ENCODE measurements around the gene PFKL. TPM values are rescaled to one million over a fixed set of nuclear protein-coding genes. Genes with fewer than 3 reads are reported as not detected.

The PFKL gene
- total RNA-seq, 1 donor: 106 TPM

DNA sequence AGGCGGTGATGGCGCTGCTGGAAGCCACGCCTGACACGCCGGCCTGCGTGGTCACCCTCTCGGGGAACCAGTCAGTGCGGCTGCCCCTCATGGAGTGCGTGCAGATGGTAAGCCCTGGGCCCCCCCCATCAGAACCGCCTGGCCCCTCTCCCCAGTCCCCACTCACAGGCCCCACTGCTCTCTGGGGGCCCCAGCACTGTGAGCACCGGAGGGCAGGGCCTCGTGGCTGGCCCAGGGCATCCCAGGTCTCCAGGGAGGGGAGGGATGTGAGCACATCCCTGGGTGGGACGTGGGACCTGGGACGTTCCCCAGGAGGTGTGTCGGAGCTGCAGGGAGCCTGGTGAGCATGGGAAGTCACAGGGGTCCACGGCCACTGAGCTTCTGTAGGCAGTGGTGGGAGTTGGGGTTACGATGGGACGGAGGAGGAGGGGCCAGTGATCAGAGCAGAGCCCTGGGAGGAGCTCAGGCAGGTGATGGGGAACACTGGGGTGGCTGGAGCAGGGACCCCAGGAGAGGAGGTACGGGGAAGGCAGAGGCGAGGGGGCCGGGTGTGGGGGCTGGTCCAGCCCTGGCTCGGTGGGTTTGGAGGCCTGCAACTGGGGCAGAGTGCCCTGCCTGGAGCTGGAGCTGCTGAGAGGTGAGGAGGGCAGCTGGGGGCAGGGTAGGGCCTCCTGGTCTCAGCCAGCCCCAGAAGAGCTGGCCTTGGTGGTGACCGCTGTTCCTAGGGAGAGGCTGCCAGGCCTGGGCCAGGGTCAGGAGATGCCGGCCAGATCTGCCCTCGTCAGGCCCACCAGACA, 18.8 kb downstream of the PFKL start:
- H3K4me3 ChIP-seq (ENCODE audit: low read depth, low read length): no peak overlapping the region
- TF ChIP-seq, protein P1, sequence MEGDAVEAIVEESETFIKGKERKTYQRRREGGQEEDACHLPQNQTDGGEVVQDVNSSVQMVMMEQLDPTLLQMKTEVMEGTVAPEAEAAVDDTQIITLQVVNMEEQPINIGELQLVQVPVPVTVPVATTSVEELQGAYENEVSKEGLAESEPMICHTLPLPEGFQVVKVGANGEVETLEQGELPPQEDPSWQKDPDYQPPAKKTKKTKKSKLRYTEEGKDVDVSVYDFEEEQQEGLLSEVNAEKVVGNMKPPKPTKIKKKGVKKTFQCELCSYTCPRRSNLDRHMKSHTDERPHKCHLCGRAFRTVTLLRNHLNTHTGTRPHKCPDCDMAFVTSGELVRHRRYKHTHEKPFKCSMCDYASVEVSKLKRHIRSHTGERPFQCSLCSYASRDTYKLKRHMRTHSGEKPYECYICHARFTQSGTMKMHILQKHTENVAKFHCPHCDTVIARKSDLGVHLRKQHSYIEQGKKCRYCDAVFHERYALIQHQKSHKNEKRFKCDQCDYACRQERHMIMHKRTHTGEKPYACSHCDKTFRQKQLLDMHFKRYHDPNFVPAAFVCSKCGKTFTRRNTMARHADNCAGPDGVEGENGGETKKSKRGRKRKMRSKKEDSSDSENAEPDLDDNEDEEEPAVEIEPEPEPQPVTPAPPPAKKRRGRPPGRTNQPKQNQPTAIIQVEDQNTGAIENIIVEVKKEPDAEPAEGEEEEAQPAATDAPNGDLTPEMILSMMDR (IDR thresholded peaks at IDR 0.05; ENCODE audit: insufficient read depth, low read depth, low read length): no peak
- DNase-seq (ENCODE audit: low read depth): no peak

DNA sequence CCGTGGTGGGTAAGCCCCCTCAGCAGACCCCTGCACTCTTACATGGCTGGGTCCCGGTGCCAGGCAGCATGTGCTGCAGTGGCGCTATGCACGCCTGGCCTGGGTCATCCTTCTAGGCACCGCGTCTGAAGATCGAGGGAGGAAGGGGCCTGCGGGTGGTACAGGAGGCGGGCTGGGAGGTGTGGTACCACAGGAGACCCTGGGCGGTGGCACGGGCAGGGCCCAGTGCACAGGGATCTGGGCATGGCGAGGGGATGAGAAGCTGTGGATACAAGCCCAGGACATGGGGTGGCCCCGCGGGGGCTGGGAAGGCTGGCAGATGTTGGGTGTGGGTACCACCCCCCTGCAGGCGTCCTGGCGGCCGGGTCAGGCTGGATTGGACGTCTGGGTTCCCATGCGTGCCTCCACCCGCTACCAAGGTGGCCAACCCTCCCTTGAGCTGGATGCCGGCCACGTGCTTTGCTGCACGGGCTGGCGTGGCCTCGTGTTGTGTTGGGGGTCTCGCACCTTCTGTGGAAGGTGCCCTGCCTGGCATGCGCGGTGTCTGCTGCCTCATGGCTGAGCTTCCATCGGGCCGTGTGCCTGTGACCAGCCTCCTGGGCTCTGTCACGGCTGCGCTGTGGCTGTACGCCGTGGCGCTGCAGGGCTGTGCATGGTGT, 19.7 kb downstream of the PFKL start:
- no peak overlapping the region for H3K4me3 ChIP-seq (ENCODE audit: low read depth, low read length)
- no peak for DNase-seq (ENCODE audit: low read depth)
- TF ChIP-seq, protein P1 (IDR thresholded peaks at IDR 0.05; ENCODE audit: insufficient read depth, low read depth, low read length): no peak

DNA sequence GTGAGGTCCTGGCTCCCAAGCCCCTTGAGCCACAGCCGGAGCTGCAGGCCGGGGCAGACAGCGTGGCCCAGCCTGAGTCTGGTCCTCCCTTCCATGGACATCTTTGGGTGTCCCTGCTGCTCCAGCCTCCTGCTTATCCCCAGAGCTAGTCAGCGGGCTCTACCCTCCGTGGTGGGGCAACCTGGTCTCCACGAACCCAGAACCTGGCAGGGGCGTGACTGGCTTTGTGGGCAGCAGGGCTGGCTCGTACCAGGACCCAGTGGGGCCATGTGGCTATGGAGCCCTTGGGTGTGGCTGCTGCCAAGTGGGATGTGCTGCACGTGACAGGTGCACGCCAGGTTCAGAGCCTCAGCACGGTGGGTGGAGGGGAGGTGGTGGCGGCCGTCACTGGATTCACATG, 21.0 kb downstream of the PFKL start:
- DNase-seq (ENCODE audit: low read depth): no peak
- no peak overlapping the region for H3K4me3 ChIP-seq (ENCODE audit: low read depth, low read length)
- TF ChIP-seq, protein P1 (IDR thresholded peaks at IDR 0.05; ENCODE audit: insufficient read depth, low read depth, low read length): no peak

DNA sequence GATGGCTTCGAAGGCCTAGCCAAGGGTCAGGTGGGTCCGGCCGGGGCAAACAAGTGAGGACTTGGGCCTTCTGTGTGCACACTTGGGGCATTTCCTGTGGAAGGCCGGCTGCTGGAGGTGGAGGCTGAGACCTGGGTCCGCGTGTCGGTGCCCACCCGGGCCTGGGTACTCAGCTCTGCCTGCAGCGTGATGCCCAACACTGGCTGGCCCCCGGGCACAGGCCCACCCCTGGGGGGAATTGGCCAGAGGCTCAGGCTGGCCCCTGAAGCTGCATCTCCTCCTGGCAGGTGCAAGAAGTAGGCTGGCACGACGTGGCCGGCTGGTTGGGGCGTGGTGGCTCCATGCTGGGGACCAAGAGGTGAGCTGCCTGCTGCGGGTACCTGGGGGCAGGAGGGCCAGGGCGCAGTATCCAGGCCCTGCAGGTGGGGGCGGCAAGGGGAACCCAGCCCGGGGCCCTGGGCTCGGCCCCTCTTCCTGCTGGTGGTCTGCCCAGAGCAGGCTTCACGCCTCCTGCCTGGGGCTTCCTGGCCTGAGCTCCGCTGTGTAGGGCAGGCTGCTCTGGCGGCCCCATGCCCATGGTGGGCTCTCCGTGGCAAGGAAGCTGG, 22.1 kb downstream of the PFKL start:
- DNase-seq (ENCODE audit: low read depth): no peak
- TF ChIP-seq, protein P1 (IDR thresholded peaks at IDR 0.05; ENCODE audit: insufficient read depth, low read depth, low read length): no peak
- no peak overlapping the region for H3K4me3 ChIP-seq (ENCODE audit: low read depth, low read length)

DNA sequence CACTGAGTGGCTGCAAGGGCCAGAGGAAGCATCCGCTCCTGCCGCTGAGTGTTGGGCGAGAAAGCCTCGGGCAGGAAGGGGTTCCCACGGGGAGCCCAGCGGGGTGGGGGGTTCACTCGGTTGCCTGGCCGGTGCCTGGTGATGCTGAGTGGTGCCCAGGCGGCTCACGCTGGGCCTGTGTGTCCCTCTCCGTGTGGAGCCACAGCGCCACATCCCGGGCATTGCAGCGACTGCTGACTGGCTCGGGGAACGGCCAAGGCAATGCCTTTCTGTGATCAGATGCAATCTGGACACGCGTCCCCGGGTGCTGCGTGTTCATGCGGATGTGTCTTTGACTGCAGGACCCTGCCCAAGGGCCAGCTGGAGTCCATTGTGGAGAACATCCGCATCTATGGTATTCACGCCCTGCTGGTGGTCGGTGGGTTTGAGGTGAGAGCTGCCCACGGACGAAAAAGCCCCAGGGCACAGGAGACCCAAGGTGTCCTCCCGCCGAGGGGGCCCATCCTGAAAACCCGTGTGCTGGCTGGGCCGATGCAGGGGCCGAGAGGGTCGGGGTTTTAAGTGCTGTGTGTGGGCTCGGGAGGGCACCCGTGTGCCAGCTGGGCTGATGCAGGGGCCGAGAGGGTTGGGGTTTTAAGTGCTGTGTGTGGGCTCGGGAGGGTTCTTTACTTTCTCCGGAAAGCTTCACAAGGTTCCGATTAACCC, 22.9 kb downstream of the PFKL start:
- no peak overlapping the region for H3K4me3 ChIP-seq (ENCODE audit: low read depth, low read length)
- TF ChIP-seq, protein P1 (IDR thresholded peaks at IDR 0.05; ENCODE audit: insufficient read depth, low read depth, low read length): no peak

DNA sequence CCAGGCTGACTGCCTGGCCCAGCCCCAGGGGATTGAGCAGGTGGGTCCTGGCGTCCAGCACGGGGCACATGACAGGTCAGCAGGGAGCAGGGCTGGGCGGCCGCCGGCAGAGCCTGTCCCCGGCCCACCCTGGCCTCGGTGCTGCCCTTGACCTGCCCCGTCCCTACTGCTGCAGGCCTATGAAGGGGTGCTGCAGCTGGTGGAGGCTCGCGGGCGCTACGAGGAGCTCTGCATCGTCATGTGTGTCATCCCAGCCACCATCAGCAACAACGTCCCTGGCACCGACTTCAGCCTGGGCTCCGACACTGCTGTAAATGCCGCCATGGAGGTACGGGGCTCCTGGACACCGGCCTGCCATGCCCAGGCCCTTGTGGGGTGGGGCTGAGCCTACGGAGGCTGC, 23.7 kb downstream of the PFKL start:
- TF ChIP-seq, protein P1 (IDR thresholded peaks at IDR 0.05; ENCODE audit: insufficient read depth, low read depth, low read length): no peak
- H3K4me3 ChIP-seq (ENCODE audit: low read depth, low read length): no peak overlapping the region
- no peak for DNase-seq (ENCODE audit: low read depth)

More for the DNA sequence above, 22.9 kb downstream of the PFKL start:
- DNase-seq (ENCODE audit: low read depth): no peak

Data from fibroblast of villous mesenchyme (primary cell).